H9 (cell line): ENCODE results near the gene HSPE1. TPM values are rescaled to one million over a fixed set of nuclear protein-coding genes. Genes with fewer than 3 reads are reported as not detected.

Experiments
- DNase-seq: peaks from one replicate; pipeline ENCODE4 v3.0.0-alpha.2; 2017
- H2AFZ ChIP-seq: one replicate; pipeline ENCODE4 v1.6.1; 2013; ENCODE audit warnings: mild to moderate bottlenecking, low read length, control low read depth, moderate library complexity
- H2AK5ac ChIP-seq: 2 replicates; pipeline ENCODE4 v1.6.1; 2013; ENCODE audit warnings: low read length, control low read depth, mixed read lengths; ENCODE audit not compliant: insufficient read length
- H2BK120ac ChIP-seq: one replicate; pipeline ENCODE4 v1.6.1; 2013; ENCODE audit warnings: low read depth, mild to moderate bottlenecking, low read length, control low read depth, inconsistent platforms; ENCODE audit not compliant: poor library complexity, severe bottlenecking
- H2BK12ac ChIP-seq: 2 replicates; pipeline ENCODE4 v1.6.1; 2013; ENCODE audit warnings: low read length, control low read depth, mixed read lengths, low read depth; ENCODE audit not compliant: insufficient read length
- H2BK15ac ChIP-seq: 2 replicates; pipeline ENCODE4 v1.6.1; 2013; ENCODE audit warnings: low read depth, low read length, control low read depth
- H2BK20ac ChIP-seq: one replicate; pipeline ENCODE4 v1.6.1; 2013; ENCODE audit warnings: low read depth, mild to moderate bottlenecking, low read length, control low read depth, inconsistent platforms; ENCODE audit not compliant: poor library complexity, severe bottlenecking
- H2BK5ac ChIP-seq: 2 replicates; pipeline ENCODE4 v1.6.1; 2013; ENCODE audit warnings: low read length, control low read depth, mixed read lengths; ENCODE audit not compliant: insufficient read length
- H3K14ac ChIP-seq: 2 replicates; pipeline ENCODE4 v1.6.1; 2013; ENCODE audit warnings: low read length, control low read depth; ENCODE audit not compliant: insufficient read depth
- H3K18ac ChIP-seq: 2 replicates; pipeline ENCODE4 v1.6.1; 2013; ENCODE audit warnings: low read depth, mild to moderate bottlenecking, mixed read lengths, low read length, control low read depth; ENCODE audit not compliant: insufficient read length
- H3K23ac ChIP-seq: 2 replicates; pipeline ENCODE4 v1.6.1; 2013; ENCODE audit warnings: low read length, control low read depth, mixed read lengths, low read depth; ENCODE audit not compliant: insufficient read length
- H3K23me2 ChIP-seq: 2 replicates; pipeline ENCODE4 v1.6.1; 2013; ENCODE audit warnings: low read depth, mild to moderate bottlenecking, mixed read lengths, low read length, control low read depth; ENCODE audit not compliant: insufficient read length, poor library complexity, severe bottlenecking
- H3K27ac ChIP-seq: 2 replicates; pipeline ENCODE4 v1.5.1; 2013; ENCODE audit warnings: low read length, control low read depth, mixed read lengths, low read depth; ENCODE audit not compliant: insufficient read length
- H3K27me3 ChIP-seq: 2 replicates; pipeline ENCODE4 v1.6.1; 2013; ENCODE audit warnings: low read length, control low read depth, inconsistent platforms; ENCODE audit not compliant: insufficient read depth
- H3K4ac ChIP-seq: 2 replicates; pipeline ENCODE4 v1.6.1; 2013; ENCODE audit warnings: low read depth, mild to moderate bottlenecking, control low read depth, inconsistent platforms, low read length, moderate library complexity
- H3K4me1 ChIP-seq: 2 replicates; pipeline ENCODE4 v1.6.1; 2013; ENCODE audit warnings: low read length, control low read depth, inconsistent platforms; ENCODE audit not compliant: insufficient read depth
- H3K4me2 ChIP-seq: 2 replicates; pipeline ENCODE4 v1.6.1; 2013; ENCODE audit warnings: low read length, control low read depth, mixed read lengths; ENCODE audit not compliant: insufficient read length, insufficient read depth
- H3K56ac ChIP-seq: 2 replicates; pipeline ENCODE4 v1.6.1; 2013; ENCODE audit warnings: low read depth, mild to moderate bottlenecking, mixed read lengths, low read length, control low read depth; ENCODE audit not compliant: insufficient read length
- H3K79me1 ChIP-seq: 2 replicates; pipeline ENCODE4 v1.6.1; 2013; ENCODE audit warnings: low read depth, mild to moderate bottlenecking, moderate library complexity, low read length, control low read depth, inconsistent platforms; ENCODE audit not compliant: insufficient read depth, poor library complexity, severe bottlenecking
- H3K79me2 ChIP-seq: 2 replicates; pipeline ENCODE4 v1.6.1; 2013; ENCODE audit warnings: low read length, control low read depth, inconsistent platforms; ENCODE audit not compliant: insufficient read depth
- H3K9ac ChIP-seq: 2 replicates; pipeline ENCODE4 v1.6.1; 2013; ENCODE audit warnings: low read length, control low read depth, mixed read lengths; ENCODE audit not compliant: insufficient read length; ENCODE audit errors: extremely low read depth
- H3K9me3 ChIP-seq: one replicate; pipeline ENCODE4 v1.6.1; 2013; ENCODE audit warnings: low read depth, low read length, inconsistent platforms; ENCODE audit not compliant: control insufficient read depth
- H3T11ph ChIP-seq: one replicate; pipeline ENCODE4 v1.6.1; 2013; ENCODE audit warnings: mild to moderate bottlenecking, low read length, control low read depth, inconsistent platforms
- H4K20me1 ChIP-seq: one replicate; pipeline ENCODE4 v1.6.1; 2013; ENCODE audit not compliant: control insufficient read depth, insufficient read length, insufficient read depth
- H4K5ac ChIP-seq: 2 replicates; pipeline ENCODE4 v1.6.1; 2013; ENCODE audit warnings: low read depth, mild to moderate bottlenecking, mixed read lengths, low read length, control low read depth; ENCODE audit not compliant: insufficient read length
- H4K8ac ChIP-seq: replicated peaks from 2 replicates; pipeline ENCODE4 v1.6.1; 2013; ENCODE audit warnings: low read length, control low read depth, mixed read lengths, low read depth; ENCODE audit not compliant: insufficient read length
- H4K91ac ChIP-seq: 2 replicates; pipeline ENCODE4 v1.6.1; 2013; ENCODE audit warnings: low read depth, mild to moderate bottlenecking, moderate library complexity, mixed read lengths, low read length, control low read depth; ENCODE audit not compliant: insufficient read length
- H3K27ac Mint-ChIP-seq, 3 experiments: 2 replicates in 2 of 3; 3 replicates in 1 of 3; pipeline ENCODE4 v1.8.0; 2020 to 2021; ENCODE audit warnings: mixed read lengths in 3 of 3, mild to moderate bottlenecking in 1 of 3, moderate library complexity in 1 of 3
- H3K27me3 Mint-ChIP-seq: 2 replicates; pipeline ENCODE4 v1.8.0; 2021; ENCODE audit warnings: low read depth, mild to moderate bottlenecking, moderate library complexity, mixed read lengths
- H3K36me3 Mint-ChIP-seq, 3 experiments: 2 replicates in 2 of 3; 3 replicates in 1 of 3; pipeline ENCODE4 v1.8.0; 2020 to 2021; ENCODE audit warnings: low read depth in 3 of 3, mixed read lengths in 3 of 3; ENCODE audit not compliant: insufficient read depth in 1 of 3
- H3K4me1 Mint-ChIP-seq, 2 experiments: 2 replicates each; pipeline ENCODE4 v1.8.0; 2020; ENCODE audit warnings: mixed read lengths in 2 of 2
- H3K4me3 Mint-ChIP-seq, 2 experiments: 2 replicates in 1 of 2; 3 replicates in 1 of 2; pipeline ENCODE4 v1.8.0; 2020 to 2021; ENCODE audit warnings: mild to moderate bottlenecking in 2 of 2, mixed read lengths in 2 of 2, moderate library complexity in 1 of 2
- H3K9me3 Mint-ChIP-seq, 2 experiments: 2 replicates in 1 of 2; 3 replicates in 1 of 2; pipeline ENCODE4 v1.8.0; 2020; ENCODE audit warnings: mild to moderate bottlenecking in 2 of 2, mixed read lengths in 2 of 2, moderate library complexity in 1 of 2
- WGBS: extraction: QIAGEN DNeasy Blood & Tissue Kit; methylation state at CpG from one replicate; pipeline ENCODE4 v1.1.7; 2013; ENCODE audit warnings: missing lambda C conversion rate, low lambda C conversion rate, mixed read lengths; ENCODE audit not compliant: insufficient read length; ENCODE audit errors: extremely low coverage; 5-methylcytosine and 5-hydroxymethylcytosine counted together
- total RNA-seq: library from RNA; stranded (reverse); gene quantifications from 2 replicates; pipeline ENCODE4 v1.2.1, GENCODE V29; 2021
- TF ChIP-seq, protein P1 (sequence below): fragments of 200-600 bp; sonication (generic); conservative IDR thresholded peaks from 3 replicates; pipeline ENCODE4 v1.8.0; 2021; ENCODE audit warnings: antibody characterized with exemption, mild to moderate bottlenecking

The HSPE1 gene
- total RNA-seq, 1 experiment from 2014 or later, result 347 TPM

DNA sequence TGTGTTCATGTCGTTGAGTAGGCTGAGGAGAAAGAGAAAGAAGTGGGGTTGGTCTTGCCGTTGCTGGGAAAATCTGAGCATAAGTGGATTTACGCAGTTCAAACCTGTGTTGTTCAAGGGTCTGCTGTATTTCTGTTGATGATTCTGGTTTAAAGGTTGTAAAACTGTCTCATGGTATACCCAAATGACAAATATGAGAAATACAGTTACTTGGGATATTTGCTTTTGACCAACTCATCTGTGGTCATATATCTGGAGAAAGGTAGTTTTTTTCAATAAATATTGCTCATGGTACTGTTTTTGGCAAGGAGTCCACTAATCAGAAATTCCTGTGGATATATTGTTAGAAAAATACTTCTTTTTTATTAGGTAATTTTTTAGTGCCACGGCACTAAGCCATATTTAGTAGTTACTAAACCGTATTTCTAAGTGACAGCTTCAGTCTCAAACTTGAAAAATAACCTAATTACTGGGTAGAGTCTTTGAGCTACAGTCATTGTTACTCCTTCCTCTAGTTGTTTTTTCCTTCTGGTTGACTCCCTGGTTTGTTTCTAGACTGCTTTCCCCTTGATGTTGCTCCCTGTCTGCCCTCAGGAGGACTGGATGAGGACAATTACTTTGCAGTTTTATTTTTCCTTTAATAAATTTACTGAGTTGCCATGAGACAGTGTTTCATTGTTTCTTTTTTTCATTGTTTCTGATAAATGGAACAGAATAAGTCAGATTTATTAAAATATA is 47.2 kb downstream of the HSPE1 start:
- Histone ChIP-seq H3T11ph (no peak overlapping the region), H3K4me1 (no peaks in the 10 kb centered on the region; the same call in 1 of the 2 replicates), H3K18ac (no peak overlapping the region), H4K20me1 (no peaks in the 10 kb centered on the region), H2AK5ac (no peak overlapping the region), H2BK12ac (no peak overlapping the region), H3K27ac (no peak overlapping the region), H3K14ac (no peak overlapping the region), H3K23me2 (no peaks in the 10 kb centered on the region), H3K79me1 (peaks cover 4% of the 10 kb centered on the region), H4K5ac (no peak overlapping the region), H2BK5ac (no peak overlapping the region), H4K8ac (no peak overlapping the region), H3K79me2 (no peaks in the 10 kb centered on the region), H3K4me2 (no peak overlapping the region), H3K9me3 (no peaks in the 10 kb centered on the region), H3K4ac (no peak overlapping the region), H3K23ac (no peak overlapping the region), H3K56ac (no peak overlapping the region), H2BK15ac (no peak overlapping the region), H2BK20ac (no peak overlapping the region), H3K9ac (no peak overlapping the region), H2BK120ac (no peak overlapping the region), H4K91ac (no peak overlapping the region), H2AFZ (no peak overlapping the region), H3K27me3 (no peaks in the 10 kb centered on the region)
- H3K36me3 Mint-ChIP-seq, result peaks cover 29 to 63% (median 43%) of the 10 kb centered on the region in 3 experiments
- peak overlapping the region; percentile 13 to 66 (median 50); a peak in 5 of 7 replicates for H3K27ac Mint-ChIP-seq
- peaks cover 5 to 7% of the 10 kb centered on the region in 2 experiments for H3K4me1 Mint-ChIP-seq
- no CpG with 5 or more reads among the region's 5 CpGs for WGBS
- no peak for DNase-seq
- no peak overlapping the region for H3K4me3 Mint-ChIP-seq
- TF ChIP-seq, protein P1, sequence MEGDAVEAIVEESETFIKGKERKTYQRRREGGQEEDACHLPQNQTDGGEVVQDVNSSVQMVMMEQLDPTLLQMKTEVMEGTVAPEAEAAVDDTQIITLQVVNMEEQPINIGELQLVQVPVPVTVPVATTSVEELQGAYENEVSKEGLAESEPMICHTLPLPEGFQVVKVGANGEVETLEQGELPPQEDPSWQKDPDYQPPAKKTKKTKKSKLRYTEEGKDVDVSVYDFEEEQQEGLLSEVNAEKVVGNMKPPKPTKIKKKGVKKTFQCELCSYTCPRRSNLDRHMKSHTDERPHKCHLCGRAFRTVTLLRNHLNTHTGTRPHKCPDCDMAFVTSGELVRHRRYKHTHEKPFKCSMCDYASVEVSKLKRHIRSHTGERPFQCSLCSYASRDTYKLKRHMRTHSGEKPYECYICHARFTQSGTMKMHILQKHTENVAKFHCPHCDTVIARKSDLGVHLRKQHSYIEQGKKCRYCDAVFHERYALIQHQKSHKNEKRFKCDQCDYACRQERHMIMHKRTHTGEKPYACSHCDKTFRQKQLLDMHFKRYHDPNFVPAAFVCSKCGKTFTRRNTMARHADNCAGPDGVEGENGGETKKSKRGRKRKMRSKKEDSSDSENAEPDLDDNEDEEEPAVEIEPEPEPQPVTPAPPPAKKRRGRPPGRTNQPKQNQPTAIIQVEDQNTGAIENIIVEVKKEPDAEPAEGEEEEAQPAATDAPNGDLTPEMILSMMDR, result no peak
- H3K27me3 Mint-ChIP-seq, result no peaks in the 10 kb centered on the region
- H3K9me3 Mint-ChIP-seq, result no peaks in the 10 kb centered on the region
